PC-9 (cell line): ENCODE data around the gene BCAR3.

Experiments
- EZH2 ChIP-seq: fragments of 200-600 bp; sonication (generic); IDR thresholded peaks from 2 replicates; pipeline ENCODE4 v1.8.0; 2017; ENCODE audit warnings: antibody characterized with exemption, low read depth
- TF ChIP-seq, protein P1 (sequence below): fragments of 200-600 bp; sonication (generic); conservative IDR thresholded peaks from 2 replicates; pipeline ENCODE4 v1.6.1; 2017; ENCODE audit warnings: mixed run types, antibody characterized with exemption, mild to moderate bottlenecking, moderate library complexity

DNA sequence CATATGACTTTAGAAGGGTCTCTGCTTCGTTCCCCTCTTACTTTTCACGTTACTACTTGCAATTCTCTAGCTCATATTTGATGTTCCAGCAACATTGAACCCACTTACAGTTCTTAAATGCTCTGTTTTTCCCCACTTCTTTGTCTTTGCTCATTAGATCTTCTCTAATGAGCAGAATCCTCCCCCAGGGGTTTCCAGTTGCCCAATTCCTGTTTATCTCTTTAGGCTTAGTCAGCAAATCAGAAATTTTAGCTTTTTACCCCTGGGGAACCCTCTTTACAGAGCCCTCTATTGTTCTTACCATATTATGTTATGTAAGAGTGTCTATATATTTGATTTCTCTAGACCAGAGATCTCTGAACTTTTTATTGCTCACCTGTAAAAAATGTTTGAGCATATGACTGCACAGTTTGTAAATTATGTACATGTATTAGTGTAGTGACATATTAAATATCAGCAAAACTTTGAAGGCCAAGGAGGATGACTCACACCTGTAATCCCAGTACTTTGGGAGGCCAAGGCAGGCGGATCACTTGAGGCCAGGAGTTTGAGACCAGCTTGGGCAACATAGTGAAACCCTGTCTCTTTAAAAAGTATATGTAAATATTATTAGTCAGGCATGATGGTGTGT lies 162.3 kb downstream of the BCAR3 start:
- TF ChIP-seq, protein P1, sequence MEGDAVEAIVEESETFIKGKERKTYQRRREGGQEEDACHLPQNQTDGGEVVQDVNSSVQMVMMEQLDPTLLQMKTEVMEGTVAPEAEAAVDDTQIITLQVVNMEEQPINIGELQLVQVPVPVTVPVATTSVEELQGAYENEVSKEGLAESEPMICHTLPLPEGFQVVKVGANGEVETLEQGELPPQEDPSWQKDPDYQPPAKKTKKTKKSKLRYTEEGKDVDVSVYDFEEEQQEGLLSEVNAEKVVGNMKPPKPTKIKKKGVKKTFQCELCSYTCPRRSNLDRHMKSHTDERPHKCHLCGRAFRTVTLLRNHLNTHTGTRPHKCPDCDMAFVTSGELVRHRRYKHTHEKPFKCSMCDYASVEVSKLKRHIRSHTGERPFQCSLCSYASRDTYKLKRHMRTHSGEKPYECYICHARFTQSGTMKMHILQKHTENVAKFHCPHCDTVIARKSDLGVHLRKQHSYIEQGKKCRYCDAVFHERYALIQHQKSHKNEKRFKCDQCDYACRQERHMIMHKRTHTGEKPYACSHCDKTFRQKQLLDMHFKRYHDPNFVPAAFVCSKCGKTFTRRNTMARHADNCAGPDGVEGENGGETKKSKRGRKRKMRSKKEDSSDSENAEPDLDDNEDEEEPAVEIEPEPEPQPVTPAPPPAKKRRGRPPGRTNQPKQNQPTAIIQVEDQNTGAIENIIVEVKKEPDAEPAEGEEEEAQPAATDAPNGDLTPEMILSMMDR: no peak
- TF ChIP-seq EZH2: no peak
